ENCODE results near the gene GNAI2.

DNA sequence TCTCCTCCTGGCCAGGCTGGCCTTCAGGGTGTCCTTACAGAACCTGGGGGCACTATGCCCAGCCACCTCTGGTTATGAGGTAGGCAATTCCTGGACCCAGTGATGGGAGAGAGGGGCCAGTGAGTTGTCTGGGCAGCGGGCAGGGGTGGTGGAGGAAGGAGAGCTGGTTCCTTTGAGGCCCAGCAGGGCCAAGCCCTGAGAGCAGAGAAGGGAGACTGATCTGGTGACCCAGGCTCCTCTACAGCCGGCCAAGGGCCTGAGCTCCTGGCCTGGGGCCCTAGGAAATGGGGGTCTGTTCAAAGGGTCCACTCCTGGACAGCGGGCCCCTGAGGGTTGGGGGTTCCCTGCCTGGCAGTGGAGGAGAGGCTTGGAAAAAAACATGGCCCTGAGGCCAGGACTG is 23.0 kb upstream of the GNAI2 start:
- TF ChIP-seq, protein P1, sequence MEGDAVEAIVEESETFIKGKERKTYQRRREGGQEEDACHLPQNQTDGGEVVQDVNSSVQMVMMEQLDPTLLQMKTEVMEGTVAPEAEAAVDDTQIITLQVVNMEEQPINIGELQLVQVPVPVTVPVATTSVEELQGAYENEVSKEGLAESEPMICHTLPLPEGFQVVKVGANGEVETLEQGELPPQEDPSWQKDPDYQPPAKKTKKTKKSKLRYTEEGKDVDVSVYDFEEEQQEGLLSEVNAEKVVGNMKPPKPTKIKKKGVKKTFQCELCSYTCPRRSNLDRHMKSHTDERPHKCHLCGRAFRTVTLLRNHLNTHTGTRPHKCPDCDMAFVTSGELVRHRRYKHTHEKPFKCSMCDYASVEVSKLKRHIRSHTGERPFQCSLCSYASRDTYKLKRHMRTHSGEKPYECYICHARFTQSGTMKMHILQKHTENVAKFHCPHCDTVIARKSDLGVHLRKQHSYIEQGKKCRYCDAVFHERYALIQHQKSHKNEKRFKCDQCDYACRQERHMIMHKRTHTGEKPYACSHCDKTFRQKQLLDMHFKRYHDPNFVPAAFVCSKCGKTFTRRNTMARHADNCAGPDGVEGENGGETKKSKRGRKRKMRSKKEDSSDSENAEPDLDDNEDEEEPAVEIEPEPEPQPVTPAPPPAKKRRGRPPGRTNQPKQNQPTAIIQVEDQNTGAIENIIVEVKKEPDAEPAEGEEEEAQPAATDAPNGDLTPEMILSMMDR (IDR thresholded peaks at IDR 0.05), result no peak
- TF ChIP-seq RAD21 (IDR thresholded peaks at IDR 0.05; ENCODE audit: low read length) (no peak), JUND (IDR thresholded peaks at IDR 0.05) (no peak), SIN3A (IDR thresholded peaks at IDR 0.05; ENCODE audit: borderline replicate concordance, low read depth, low read length) (no peak), RXRA (IDR thresholded peaks at IDR 0.05; ENCODE audit: borderline replicate concordance, low read depth) (no peak), CHD2 (IDR thresholded peaks at IDR 0.05; ENCODE audit: low read length, partially characterized antibody) (no peak), SMC3 (IDR thresholded peaks at IDR 0.05; ENCODE audit: low read depth, low read length) (no peak), GATA2 (CRISPR knock-in tag; IDR thresholded peaks at IDR 0.05) (no peak), MXI1 (IDR thresholded peaks at IDR 0.05; ENCODE audit: low read depth, low read length) (no peak), POLR2AphosphoS5 (IDR thresholded peaks at IDR 0.05; ENCODE audit: low read depth, low read length) (no peak)
- TF ChIP-seq, protein P2, sequence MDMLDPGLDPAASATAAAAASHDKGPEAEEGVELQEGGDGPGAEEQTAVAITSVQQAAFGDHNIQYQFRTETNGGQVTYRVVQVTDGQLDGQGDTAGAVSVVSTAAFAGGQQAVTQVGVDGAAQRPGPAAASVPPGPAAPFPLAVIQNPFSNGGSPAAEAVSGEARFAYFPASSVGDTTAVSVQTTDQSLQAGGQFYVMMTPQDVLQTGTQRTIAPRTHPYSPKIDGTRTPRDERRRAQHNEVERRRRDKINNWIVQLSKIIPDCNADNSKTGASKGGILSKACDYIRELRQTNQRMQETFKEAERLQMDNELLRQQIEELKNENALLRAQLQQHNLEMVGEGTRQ (IDR thresholded peaks at IDR 0.05; ENCODE audit: borderline replicate concordance, low read depth, low read length), result no peak
- TF ChIP-seq, protein P3, sequence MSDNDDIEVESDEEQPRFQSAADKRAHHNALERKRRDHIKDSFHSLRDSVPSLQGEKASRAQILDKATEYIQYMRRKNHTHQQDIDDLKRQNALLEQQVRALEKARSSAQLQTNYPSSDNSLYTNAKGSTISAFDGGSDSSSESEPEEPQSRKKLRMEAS (IDR thresholded peaks at IDR 0.05; ENCODE audit: low read depth), result no peak
- TF ChIP-seq, protein P4, sequence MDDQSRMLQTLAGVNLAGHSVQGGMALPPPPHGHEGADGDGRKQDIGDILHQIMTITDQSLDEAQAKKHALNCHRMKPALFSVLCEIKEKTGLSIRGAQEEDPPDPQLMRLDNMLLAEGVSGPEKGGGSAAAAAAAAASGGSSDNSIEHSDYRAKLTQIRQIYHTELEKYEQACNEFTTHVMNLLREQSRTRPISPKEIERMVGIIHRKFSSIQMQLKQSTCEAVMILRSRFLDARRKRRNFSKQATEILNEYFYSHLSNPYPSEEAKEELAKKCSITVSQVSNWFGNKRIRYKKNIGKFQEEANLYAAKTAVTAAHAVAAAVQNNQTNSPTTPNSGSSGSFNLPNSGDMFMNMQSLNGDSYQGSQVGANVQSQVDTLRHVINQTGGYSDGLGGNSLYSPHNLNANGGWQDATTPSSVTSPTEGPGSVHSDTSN (IDR thresholded peaks at IDR 0.05), result no peak
